Activated T-cell treated with anti-CD3 and anti-CD28 coated beads, Interleukin-2, amount 50 U/mL, for 24 hours (primary cell): ENCODE results near the gene ASTN2.

ENCODE experiments used
- DNase-seq: peaks from one replicate; pipeline ENCODE4 v3.0.0-alpha.2; 2020
- H3K27ac Mint-ChIP-seq: 2 replicates; pipeline ENCODE4 v1.8.0; 2020; ENCODE audit warnings: mild to moderate bottlenecking, mixed read lengths
- H3K27me3 Mint-ChIP-seq: 2 replicates; pipeline ENCODE4 v1.8.0; 2020; ENCODE audit warnings: mixed read lengths
- H3K36me3 Mint-ChIP-seq: 2 replicates; pipeline ENCODE4 v1.8.0; 2020; ENCODE audit warnings: low read depth, mixed read lengths
- H3K4me1 Mint-ChIP-seq: 2 replicates; pipeline ENCODE4 v1.8.0; 2020; ENCODE audit warnings: low read depth, mixed read lengths
- H3K4me3 Mint-ChIP-seq: 2 replicates; pipeline ENCODE4 v1.8.0; 2020; ENCODE audit warnings: mild to moderate bottlenecking, moderate library complexity, mixed read lengths
- H3K9me3 Mint-ChIP-seq: 2 replicates; pipeline ENCODE4 v1.8.0; 2020; ENCODE audit warnings: mixed read lengths

Gene ASTN2

GRCh38 chr9:116599342-116599884 is 815.4 kb downstream of the ASTN2 start:
- Mint-ChIP-seq H3K4me1 (peaks cover under 1% of the 10 kb centered on the region), H3K27me3 (no peaks in the 10 kb centered on the region), H3K4me3 (no peak overlapping the region), H3K27ac (no peak overlapping the region), H3K36me3 (peaks cover 16% of the 10 kb centered on the region), H3K9me3 (no peaks in the 10 kb centered on the region)
- DNase-seq, result no peak

GRCh38 chr9:116596646-116597045 is 818.2 kb downstream of the ASTN2 start:
- Mint-ChIP-seq H3K27ac (no peak overlapping the region), H3K9me3 (no peaks in the 10 kb centered on the region), H3K4me1 (peaks cover 2% of the 10 kb centered on the region), H3K4me3 (no peak overlapping the region), H3K27me3 (no peaks in the 10 kb centered on the region), H3K36me3 (peaks cover 22% of the 10 kb centered on the region)
- no peak for DNase-seq

- H3K4me3 Mint-ChIP-seq, result no peak overlapping the region
- DNase-seq, result no peak
- H3K4me1 Mint-ChIP-seq, result peaks cover 2% of the 10 kb centered on the region
- H3K27ac Mint-ChIP-seq, result no peak overlapping the region
- peaks cover 2% of the 10 kb centered on the region for H3K9me3 Mint-ChIP-seq
- H3K36me3 Mint-ChIP-seq, result peaks cover 21% of the 10 kb centered on the region
- H3K27me3 Mint-ChIP-seq, result no peaks in the 10 kb centered on the region
Observed at GRCh38 chr9:116594547-116594946, 820.3 kb downstream of the ASTN2 start.

GRCh38 chr9:116592970-116593369 is 821.9 kb downstream of the ASTN2 start:
- H3K4me1 Mint-ChIP-seq, result peaks cover 2% of the 10 kb centered on the region
- DNase-seq, result no peak
- H3K27ac Mint-ChIP-seq, result no peak overlapping the region
- H3K4me3 Mint-ChIP-seq, result no peak overlapping the region
- H3K36me3 Mint-ChIP-seq, result peaks cover 31% of the 10 kb centered on the region
- H3K27me3 Mint-ChIP-seq, result no peaks in the 10 kb centered on the region
- H3K9me3 Mint-ChIP-seq, result peaks cover 15% of the 10 kb centered on the region

GRCh38 chr9:116589392-116590354 is 825.2 kb downstream of the ASTN2 start:
- Mint-ChIP-seq H3K4me1 (peaks cover 2% of the 10 kb centered on the region), H3K36me3 (peaks cover 24% of the 10 kb centered on the region), H3K4me3 (no peak overlapping the region), H3K27me3 (no peaks in the 10 kb centered on the region), H3K9me3 (peaks cover 15% of the 10 kb centered on the region), H3K27ac (no peak overlapping the region)
- DNase-seq, result no peak

- Mint-ChIP-seq H3K36me3 (peaks cover 18% of the 10 kb centered on the region), H3K4me3 (no peak overlapping the region), H3K4me1 (no peaks in the 10 kb centered on the region), H3K27me3 (no peaks in the 10 kb centered on the region), H3K27ac (no peak overlapping the region), H3K9me3 (peaks cover 15% of the 10 kb centered on the region)
- no peak for DNase-seq
Observed at GRCh38 chr9:116587919-116588318, 826.9 kb downstream of the ASTN2 start.

GRCh38 chr9:116585896-116586295 is 829.0 kb downstream of the ASTN2 start:
- H3K9me3 Mint-ChIP-seq, result peaks cover 15% of the 10 kb centered on the region
- no peaks in the 10 kb centered on the region for H3K27me3 Mint-ChIP-seq
- no peak for DNase-seq
- H3K27ac Mint-ChIP-seq, result no peak overlapping the region
- H3K4me3 Mint-ChIP-seq, result no peak overlapping the region
- H3K4me1 Mint-ChIP-seq, result no peaks in the 10 kb centered on the region
- H3K36me3 Mint-ChIP-seq, result peaks cover 18% of the 10 kb centered on the region

GRCh38 chr9:116585204-116585603 is 829.7 kb downstream of the ASTN2 start:
- H3K27me3 Mint-ChIP-seq, result no peaks in the 10 kb centered on the region
- peaks cover 15% of the 10 kb centered on the region for H3K9me3 Mint-ChIP-seq
- no peak for DNase-seq
- no peaks in the 10 kb centered on the region for H3K4me1 Mint-ChIP-seq
- H3K4me3 Mint-ChIP-seq, result no peak overlapping the region
- peaks cover 18% of the 10 kb centered on the region for H3K36me3 Mint-ChIP-seq
- no peak overlapping the region for H3K27ac Mint-ChIP-seq

- Mint-ChIP-seq H3K36me3 (no peaks in the 10 kb centered on the region), H3K4me3 (no peak overlapping the region), H3K27ac (no peak overlapping the region), H3K4me1 (no peaks in the 10 kb centered on the region), H3K27me3 (no peaks in the 10 kb centered on the region), H3K9me3 (no peaks in the 10 kb centered on the region)
- DNase-seq, result no peak
Observed at GRCh38 chr9:116580853-116581252, 834.0 kb downstream of the ASTN2 start.

GRCh38 chr9:116576386-116576785 is 838.5 kb downstream of the ASTN2 start:
- no peak for DNase-seq
- Mint-ChIP-seq H3K4me3 (no peak overlapping the region), H3K27ac (no peak overlapping the region), H3K4me1 (no peaks in the 10 kb centered on the region), H3K9me3 (no peaks in the 10 kb centered on the region), H3K27me3 (no peaks in the 10 kb centered on the region), H3K36me3 (no peaks in the 10 kb centered on the region)

GRCh38 chr9:116574027-116574679 is 840.7 kb downstream of the ASTN2 start:
- H3K27ac Mint-ChIP-seq, result no peak overlapping the region
- no peaks in the 10 kb centered on the region for H3K36me3 Mint-ChIP-seq
- no peak overlapping the region for H3K4me3 Mint-ChIP-seq
- no peaks in the 10 kb centered on the region for H3K9me3 Mint-ChIP-seq
- DNase-seq, result no peak
- H3K27me3 Mint-ChIP-seq, result no peaks in the 10 kb centered on the region
- H3K4me1 Mint-ChIP-seq, result no peaks in the 10 kb centered on the region

- Mint-ChIP-seq H3K27me3 (no peaks in the 10 kb centered on the region), H3K36me3 (no peaks in the 10 kb centered on the region), H3K4me1 (no peaks in the 10 kb centered on the region), H3K4me3 (no peak overlapping the region), H3K27ac (no peak overlapping the region), H3K9me3 (no peaks in the 10 kb centered on the region)
- DNase-seq, result no peak
Observed at GRCh38 chr9:116572095-116572748, 842.6 kb downstream of the ASTN2 start.

GRCh38 chr9:116569111-116569510 is 845.7 kb downstream of the ASTN2 start:
- Mint-ChIP-seq H3K9me3 (no peaks in the 10 kb centered on the region), H3K27ac (no peak overlapping the region), H3K4me3 (no peak overlapping the region), H3K36me3 (no peaks in the 10 kb centered on the region), H3K4me1 (no peaks in the 10 kb centered on the region), H3K27me3 (no peaks in the 10 kb centered on the region)
- no peak for DNase-seq

GRCh38 chr9:116566677-116567488 is 848.0 kb downstream of the ASTN2 start:
- H3K4me3 Mint-ChIP-seq, result no peak overlapping the region
- H3K27ac Mint-ChIP-seq, result no peak overlapping the region
- H3K4me1 Mint-ChIP-seq, result no peaks in the 10 kb centered on the region
- DNase-seq, result no peak
- H3K27me3 Mint-ChIP-seq, result no peaks in the 10 kb centered on the region
- H3K9me3 Mint-ChIP-seq, result no peaks in the 10 kb centered on the region
- H3K36me3 Mint-ChIP-seq, result no peaks in the 10 kb centered on the region
